ENCODE results near the gene DBF4B.

Gene DBF4B

GRCh38 chr17:44757045-44757917 lies 48.8 kb downstream of the DBF4B start:
- no peaks in the 10 kb centered on the region for H3K9me2 ChIP-seq (ENCODE audit: low read depth, low read length)
- H4K20me1 ChIP-seq (ENCODE audit: insufficient read depth, low read length) = no peaks in the 10 kb centered on the region
- H3K9me3 ChIP-seq (ENCODE audit: low read length) = no peaks in the 10 kb centered on the region
- no peak for TF ChIP-seq EZH2 (IDR thresholded peaks at IDR 0.05; ENCODE audit: borderline replicate concordance, low read length)
- no peak for TF ChIP-seq CTCF (IDR thresholded peaks at IDR 0.05; ENCODE audit: low read length)
- H3K4me3 ChIP-seq (ENCODE audit: low read depth, low read length, poor library complexity, severe bottlenecking) = no peak overlapping the region
- no peak overlapping the region for H2AFZ ChIP-seq (ENCODE audit: low read length)
- no peak overlapping the region for H3K4me2 ChIP-seq (ENCODE audit: low read length)
- H3K27me3 ChIP-seq (ENCODE audit: insufficient read depth, low read length) = peaks cover 16% of the 10 kb centered on the region
- peaks cover 6% of the 10 kb centered on the region for H3K4me1 ChIP-seq (ENCODE audit: insufficient read depth, low read length, severe bottlenecking)
- H3K9ac ChIP-seq (ENCODE audit: low read length) = no peak overlapping the region
- no peaks in the 10 kb centered on the region for H3F3A ChIP-seq (ENCODE audit: insufficient read depth, low read length)
- no peaks in the 10 kb centered on the region for H3K36me3 ChIP-seq (ENCODE audit: insufficient read depth, low read length)
- no peak overlapping the region for H3K27ac ChIP-seq (ENCODE audit: low read depth, low read length, poor library complexity, severe bottlenecking)
- H3K79me2 ChIP-seq (ENCODE audit: insufficient read depth, low read length) = no peaks in the 10 kb centered on the region

GRCh38 chr17:44757918-44758413 lies 49.5 kb downstream of the DBF4B start:
- Histone ChIP-seq H4K20me1 (ENCODE audit: insufficient read depth, low read length) (no peaks in the 10 kb centered on the region), H3K27ac (ENCODE audit: low read depth, low read length, poor library complexity, severe bottlenecking) (no peak overlapping the region), H2AFZ (ENCODE audit: low read length) (no peak overlapping the region), H3K4me1 (ENCODE audit: insufficient read depth, low read length, severe bottlenecking) (peaks cover 6% of the 10 kb centered on the region), H3K9me3 (ENCODE audit: low read length) (no peaks in the 10 kb centered on the region), H3K9ac (ENCODE audit: low read length) (no peak overlapping the region), H3K36me3 (ENCODE audit: insufficient read depth, low read length) (no peaks in the 10 kb centered on the region), H3K27me3 (ENCODE audit: insufficient read depth, low read length) (peaks cover 16% of the 10 kb centered on the region), H3K4me3 (ENCODE audit: low read depth, low read length, poor library complexity, severe bottlenecking) (no peak overlapping the region), H3K4me2 (ENCODE audit: low read length) (no peak overlapping the region), H3K9me2 (ENCODE audit: low read depth, low read length) (no peaks in the 10 kb centered on the region), H3K79me2 (ENCODE audit: insufficient read depth, low read length) (no peaks in the 10 kb centered on the region), H3F3A (ENCODE audit: insufficient read depth, low read length) (no peaks in the 10 kb centered on the region)
- no peak for TF ChIP-seq CTCF (IDR thresholded peaks at IDR 0.05; ENCODE audit: low read length)
- TF ChIP-seq EZH2 (IDR thresholded peaks at IDR 0.05; ENCODE audit: borderline replicate concordance, low read length) = no peak

- Histone ChIP-seq H3K4me3 (ENCODE audit: low read depth, low read length, poor library complexity, severe bottlenecking) (peak within 1 kb of the TSS; percentile 60), H2AFZ (ENCODE audit: low read length) (no peak within 1 kb of the TSS), H3K36me3 (ENCODE audit: insufficient read depth, low read length) (no peaks in the 10 kb centered on the region), H3K4me1 (ENCODE audit: insufficient read depth, low read length, severe bottlenecking) (peaks cover 6% of the 10 kb centered on the region), H3K9me2 (ENCODE audit: low read depth, low read length) (no peaks in the 10 kb centered on the region), H3K9ac (ENCODE audit: low read length) (peak within 1 kb of the TSS; percentile 43; the same call in 1 of the 2 replicates), H3K27ac (ENCODE audit: low read depth, low read length, poor library complexity, severe bottlenecking) (no peak within 1 kb of the TSS), H3F3A (ENCODE audit: insufficient read depth, low read length) (no peaks in the 10 kb centered on the region), H3K79me2 (ENCODE audit: insufficient read depth, low read length) (no peaks in the 10 kb centered on the region), H3K9me3 (ENCODE audit: low read length) (no peaks in the 10 kb centered on the region), H4K20me1 (ENCODE audit: insufficient read depth, low read length) (no peaks in the 10 kb centered on the region), H3K4me2 (ENCODE audit: low read length) (peak within 1 kb of the TSS; percentile 78), H3K27me3 (ENCODE audit: insufficient read depth, low read length) (peaks cover 16% of the 10 kb centered on the region)
- TF ChIP-seq CTCF (IDR thresholded peaks at IDR 0.05; ENCODE audit: low read length) (no peak), EZH2 (IDR thresholded peaks at IDR 0.05; ENCODE audit: borderline replicate concordance, low read length) (no peak)
Measured at GRCh38 chr17:44758414-44759085, 50.1 kb downstream of the DBF4B start, which contains the start of gene ADAM11. Gene ADAM11 (plus strand): TSS chr17:44758988. CDS start chr17:44759200, 212 bp downstream.
